DND-41 (cell line): ENCODE results near the gene URB1.

Experiments
- ATAC-seq: fragments of 200-7000 bp; cut with Tn5 transposase; 3 replicates; pipeline ENCODE4 v1.9.1; 2021; ENCODE audit warnings: low read depth; ENCODE audit not compliant: insufficient read depth
- DNase-seq: peaks from one replicate; pipeline ENCODE4 v3.0.0-alpha.2; 2020
- H2AFZ ChIP-seq: 2 replicates; pipeline ENCODE4 v1.6.0; 2012; ENCODE audit warnings: low read depth, low read length
- H3K27ac ChIP-seq: 2 replicates; pipeline ENCODE4 v1.5.1; 2012; ENCODE audit warnings: low read length, inconsistent platforms
- H3K27me3 ChIP-seq: fragments of 200-600 bp; sonication (generic); 2 replicates; pipeline ENCODE4 v1.6.0; 2012; ENCODE audit warnings: low read length, mild to moderate bottlenecking, inconsistent platforms; ENCODE audit not compliant: insufficient read depth, poor library complexity
- H3K36me3 ChIP-seq: 2 replicates; pipeline ENCODE4 v1.5.1; 2012; ENCODE audit warnings: low read length, inconsistent platforms; ENCODE audit not compliant: insufficient read depth
- H3K4me1 ChIP-seq: 2 replicates; pipeline ENCODE4 v1.5.1; 2012; ENCODE audit warnings: mild to moderate bottlenecking, low read length; ENCODE audit not compliant: insufficient read depth
- H3K4me2 ChIP-seq: 2 replicates; pipeline ENCODE4 v1.6.0; 2012; ENCODE audit warnings: mild to moderate bottlenecking, moderate library complexity, low read length, inconsistent platforms; ENCODE audit not compliant: insufficient read depth
- H3K4me3 ChIP-seq, 2 experiments: fragments of 200-600 bp in 1 of 2; shearing (Covaris generic) in 1 of 2; 2 replicates each; pipeline ENCODE4 v1.5.1; 2012 to 2016; ENCODE audit warnings: inconsistent platforms in 2 of 2, low read length in 2 of 2, mild to moderate bottlenecking in 2 of 2, low read depth in 1 of 2, moderate library complexity in 1 of 2
- H3K79me2 ChIP-seq: 2 replicates; pipeline ENCODE4 v1.6.0; 2012; ENCODE audit warnings: low read length, inconsistent platforms; ENCODE audit not compliant: insufficient read depth
- H3K9ac ChIP-seq: 2 replicates; pipeline ENCODE4 v1.6.0; 2012; ENCODE audit warnings: low read depth, mild to moderate bottlenecking, inconsistent platforms, low read length, moderate library complexity
- H3K9me3 ChIP-seq: 2 replicates; pipeline ENCODE4 v1.5.1; 2012; ENCODE audit warnings: low read length, moderate library complexity, mild to moderate bottlenecking, inconsistent platforms; ENCODE audit not compliant: insufficient read depth, severe bottlenecking
- H4K20me1 ChIP-seq: 2 replicates; pipeline ENCODE4 v1.6.0; 2012; ENCODE audit warnings: low read length; ENCODE audit not compliant: insufficient read depth
- CTCF ChIP-seq: IDR thresholded peaks from 2 replicates; pipeline ENCODE4 v1.5.1; 2012; ENCODE audit warnings: borderline replicate concordance, low read length, moderate library complexity, mild to moderate bottlenecking; ENCODE audit not compliant: poor library complexity, severe bottlenecking; ENCODE audit errors: extremely low read depth
- EZH2 ChIP-seq: IDR thresholded peaks from 3 replicates; pipeline ENCODE4 v1.6.1; 2012; ENCODE audit warnings: borderline replicate concordance, low read depth, mild to moderate bottlenecking, moderate library complexity, low read length, inconsistent platforms; ENCODE audit not compliant: severe bottlenecking

Gene URB1

DNA sequence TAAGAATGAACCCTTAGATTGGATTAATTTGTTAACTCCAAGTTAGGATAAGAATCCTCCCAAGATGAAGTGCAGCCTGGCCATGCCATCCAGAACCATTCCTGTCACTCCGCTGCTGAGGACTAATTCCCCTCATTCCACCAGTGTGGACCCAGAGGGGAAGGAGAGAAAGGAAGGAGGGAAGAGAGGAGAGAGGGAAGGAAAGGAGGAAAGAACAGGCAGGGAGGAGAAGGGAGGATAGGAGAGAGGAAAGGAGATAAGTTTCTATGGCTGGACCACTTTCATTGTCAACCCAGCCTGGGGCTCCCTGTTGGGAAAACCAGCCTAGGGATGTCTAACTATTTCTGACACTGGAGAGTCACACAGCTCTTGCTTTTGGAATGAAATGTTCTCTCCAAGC is 89.4 kb downstream of the URB1 start:
- Histone ChIP-seq H3K36me3 (no peaks in the 10 kb centered on the region; the same call in 1 of the 2 replicates), H2AFZ (no peak overlapping the region), H3K27ac (no peak overlapping the region), H4K20me1 (no peaks in the 10 kb centered on the region), H3K4me1 (no peaks in the 10 kb centered on the region), H3K79me2 (no peaks in the 10 kb centered on the region), H3K9ac (no peak overlapping the region), H3K9me3 (no peaks in the 10 kb centered on the region), H3K27me3 (no peaks in the 10 kb centered on the region), H3K4me2 (no peak overlapping the region), H3K4me3 (no peak overlapping the region)
- DNase-seq (no peak), ATAC-seq (no peak)
- TF ChIP-seq CTCF: no peak
- TF ChIP-seq EZH2: no peak

DNA sequence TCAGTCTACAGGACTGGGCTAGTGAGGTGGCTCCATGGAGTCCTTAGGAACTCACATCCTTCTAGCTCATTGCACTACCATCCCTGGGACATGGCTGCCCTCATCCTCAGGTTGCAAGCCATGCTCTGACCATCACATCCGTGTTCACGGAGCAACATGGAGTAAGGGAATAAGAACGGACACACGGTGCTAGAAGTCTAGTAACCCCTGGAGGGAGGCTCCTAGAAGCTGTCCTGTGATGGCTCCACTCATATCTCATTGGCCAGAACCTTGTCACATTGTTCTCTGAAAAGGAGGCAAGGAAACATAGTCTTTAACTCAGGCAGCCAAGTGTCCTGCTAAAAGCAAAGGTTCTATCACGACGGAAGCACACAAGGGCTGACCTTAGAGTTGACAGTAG is 90.3 kb downstream of the URB1 start:
- H3K4me3 ChIP-seq: no peak overlapping the region
- H3K9ac ChIP-seq: no peak overlapping the region
- no peak overlapping the region for H2AFZ ChIP-seq
- H3K79me2 ChIP-seq: no peaks in the 10 kb centered on the region
- no peaks in the 10 kb centered on the region for H3K4me1 ChIP-seq
- no peaks in the 10 kb centered on the region for H3K9me3 ChIP-seq
- H3K27ac ChIP-seq: no peak overlapping the region
- no peaks in the 10 kb centered on the region; the same call in 1 of the 2 replicates for H3K36me3 ChIP-seq
- ATAC-seq: no peak
- no peaks in the 10 kb centered on the region for H4K20me1 ChIP-seq
- no peak for DNase-seq
- H3K27me3 ChIP-seq: no peaks in the 10 kb centered on the region
- no peak overlapping the region for H3K4me2 ChIP-seq
- TF ChIP-seq CTCF (no peak), EZH2 (no peak)

DNA sequence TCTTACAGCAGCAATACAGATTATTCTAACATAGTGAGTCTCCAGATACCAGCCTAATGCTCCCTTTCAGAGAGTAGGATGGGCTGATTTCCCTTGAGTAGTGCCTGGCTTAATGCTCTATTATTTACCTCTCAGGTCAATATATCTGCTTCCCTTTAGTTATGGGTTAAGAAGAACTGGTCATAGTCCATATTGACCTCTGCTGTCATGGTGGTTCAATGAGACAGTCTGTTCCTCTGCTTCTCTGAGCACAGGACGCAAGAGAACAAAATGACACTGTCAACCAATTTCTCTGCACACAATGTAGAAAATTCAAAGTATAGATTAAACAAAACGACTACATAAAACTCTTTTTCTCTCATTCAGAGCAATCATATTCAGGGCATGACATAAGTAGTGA is 91.2 kb downstream of the URB1 start:
- H3K36me3 ChIP-seq: no peaks in the 10 kb centered on the region; the same call in 1 of the 2 replicates
- H3K4me3 ChIP-seq: no peak overlapping the region
- ATAC-seq: no peak
- no peaks in the 10 kb centered on the region for H3K27me3 ChIP-seq
- H3K9me3 ChIP-seq: no peaks in the 10 kb centered on the region
- H4K20me1 ChIP-seq: no peaks in the 10 kb centered on the region
- H3K4me2 ChIP-seq: no peak overlapping the region
- no peak overlapping the region for H3K27ac ChIP-seq
- H3K4me1 ChIP-seq: no peaks in the 10 kb centered on the region
- DNase-seq: no peak
- no peak overlapping the region for H3K9ac ChIP-seq
- H3K79me2 ChIP-seq: no peaks in the 10 kb centered on the region
- no peak overlapping the region for H2AFZ ChIP-seq
- TF ChIP-seq CTCF (no peak), EZH2 (no peak)

DNA sequence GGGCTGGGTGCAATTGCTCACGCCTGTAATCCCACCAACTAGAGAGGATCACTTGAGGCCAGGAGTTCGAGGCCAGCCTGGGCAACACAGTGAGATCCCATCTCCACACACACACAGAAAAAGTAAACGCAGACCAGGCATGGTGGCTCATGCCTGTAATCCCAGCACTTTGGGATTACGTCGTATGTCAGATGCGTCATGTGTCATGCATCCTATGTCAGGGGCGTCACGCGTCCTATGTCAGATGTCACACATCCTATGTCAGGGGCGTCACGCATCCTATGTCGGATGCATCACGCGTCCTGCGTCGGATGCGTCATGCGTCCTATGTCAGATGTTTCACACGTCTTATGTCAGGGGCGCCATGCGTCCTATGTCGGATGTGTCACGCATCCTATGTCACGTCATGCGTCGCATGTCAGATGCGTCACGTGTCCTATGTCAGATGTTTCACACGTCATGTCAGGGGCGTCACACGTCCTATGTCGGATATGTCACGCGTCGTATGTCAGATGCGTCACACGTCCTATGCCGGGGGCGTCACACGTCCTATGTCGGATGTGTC is 92.6 kb downstream of the URB1 start:
- no peak overlapping the region for H3K4me2 ChIP-seq
- H3K27ac ChIP-seq: no peak overlapping the region
- ATAC-seq (no peak), DNase-seq (no peak)
- no peak overlapping the region for H3K9ac ChIP-seq
- H3K36me3 ChIP-seq: no peaks in the 10 kb centered on the region; the same call in 1 of the 2 replicates
- H4K20me1 ChIP-seq: no peaks in the 10 kb centered on the region
- no peak overlapping the region for H2AFZ ChIP-seq
- H3K9me3 ChIP-seq: no peaks in the 10 kb centered on the region
- no peaks in the 10 kb centered on the region for H3K79me2 ChIP-seq
- H3K4me1 ChIP-seq: no peaks in the 10 kb centered on the region
- TF ChIP-seq CTCF (no peak), EZH2 (no peak)
- H3K27me3 ChIP-seq: no peaks in the 10 kb centered on the region
- H3K4me3 ChIP-seq: no peak overlapping the region
